HepG2 (cell line): Measurements from ENCODE around the gene FUBP3. TPM values are rescaled to one million over a fixed set of nuclear protein-coding genes. Genes with fewer than 3 reads are reported as not detected.

Experiments used
- ATAC-seq: fragments of 200-7000 bp; cut with Tn5 transposase; 3 replicates; pipeline ENCODE4 v1.9.1; 2020; ENCODE audit warnings: mild to moderate bottlenecking, moderate library complexity
- BruUV-seq: library from RNA; stranded (reverse); fragments of 400-500 nt; replicated peaks from 2 replicates; lab custom pipeline; 2021; lab: Mats Ljungman, UMichigan
- CTCF ChIA-PET: fragments of 300-600 bp; formaldehyde crosslinking; extraction: SDS; loops from one replicate; lab custom pipeline; 2021; ENCODE audit warnings: low total read pairs, inconsistent platforms, low intra/inter-chr PET ratio; lab: Yijun Ruan, JAX
- POLR2A ChIA-PET: fragments of 350-600 bp; sonication (Branson Sonifier 250); formaldehyde crosslinking; loops from one replicate; lab custom pipeline; 2020; ENCODE audit warnings: antibody characterized with exemption, inconsistent platforms; lab: Yijun Ruan, JAX
- DNase-seq: peaks from one replicate; pipeline ENCODE4 v3.0.0-alpha.2; 2015; ENCODE audit warnings: low spot score
- FAIRE-seq: peaks from 3 replicates; lab custom pipeline; 2011; peaks lifted over from hg19 to GRCh38; lab: Jason Lieb, UNC
- H2AFZ ChIP-seq: one replicate; pipeline ENCODE4 v1.6.1; 2011; ENCODE audit warnings: low read length, inconsistent platforms
- H3K27ac ChIP-seq: fragments of 300-600 bp; 3 replicates; pipeline ENCODE4 v1.8.0; 2011; ENCODE audit warnings: mixed run types, mild to moderate bottlenecking, mixed read lengths, low read length, inconsistent platforms; ENCODE audit not compliant: insufficient read depth; ENCODE audit errors: extremely low read length
- H3K27me3 ChIP-seq, 2 experiments: fragments of 200-600 bp in 1 of 2; 2 replicates in 1 of 2; 3 replicates in 1 of 2; pipeline versions ENCODE4 v1.6.0 to v1.8.0; 2011; ENCODE audit warnings: low read length in 2 of 2, mild to moderate bottlenecking in 2 of 2, moderate library complexity in 2 of 2, inconsistent platforms in 1 of 2; ENCODE audit not compliant: insufficient read depth in 2 of 2, control insufficient read depth in 1 of 2
- H3K36me3 ChIP-seq, 2 experiments: fragments of 200-600 bp in 1 of 2; replicated peaks in 1 of 2; 2 replicates in 1 of 2; 3 replicates in 1 of 2; pipeline versions ENCODE4 v1.5.1 to v1.8.0; 2011; ENCODE audit warnings: low read length in 2 of 2, inconsistent platforms in 1 of 2; ENCODE audit not compliant: insufficient read depth in 2 of 2, control insufficient read depth in 1 of 2
- H3K4me1 ChIP-seq: 2 replicates; pipeline ENCODE4 v1.5.1; 2012; ENCODE audit warnings: low read length, inconsistent platforms; ENCODE audit not compliant: insufficient read depth
- H3K4me2 ChIP-seq: 2 replicates; pipeline ENCODE4 v1.6.0; 2011; ENCODE audit warnings: low read depth, low read length, inconsistent platforms
- H3K4me3 ChIP-seq, 3 experiments: fragments of 200-600 bp in 1 of 3; sonication (generic), shearing (Covaris generic) in 1 of 3; replicated peaks in 1 of 3; 2 replicates each; pipeline ENCODE4 v1.5.1; 2011 to 2016; ENCODE audit warnings: low read length in 3 of 3, inconsistent platforms in 2 of 3, low read depth in 2 of 3, mild to moderate bottlenecking in 2 of 3, control low read depth in 1 of 3, mixed read lengths in 1 of 3; ENCODE audit not compliant: insufficient read depth in 1 of 3
- H3K79me2 ChIP-seq: one replicate; pipeline ENCODE4 v1.6.1; 2011; ENCODE audit warnings: low read length, inconsistent platforms; ENCODE audit not compliant: insufficient read depth
- H3K9ac ChIP-seq: 2 replicates; pipeline ENCODE4 v1.6.0; 2011; ENCODE audit warnings: mild to moderate bottlenecking, low read depth, low read length, inconsistent platforms; ENCODE audit not compliant: insufficient read depth
- H3K9me3 ChIP-seq: 2 replicates; pipeline ENCODE4 v1.5.1; 2012; ENCODE audit warnings: mild to moderate bottlenecking, low read length
- H4K20me1 ChIP-seq: 2 replicates; pipeline ENCODE4 v1.6.0; 2011; ENCODE audit warnings: inconsistent platforms, mild to moderate bottlenecking, low read length, moderate library complexity; ENCODE audit not compliant: insufficient read depth
- AGO2 ChIP-seq: fragments of 200-400 bp; formaldehyde crosslinking; optimal IDR thresholded peaks from 2 replicates; pipeline ENCODE3; 2017; ENCODE audit warnings: mild to moderate bottlenecking, low read depth, low read length, moderate library complexity
- AHR ChIP-seq: IDR thresholded peaks from 2 replicates; pipeline ENCODE4 v1.6.1; 2018; ENCODE audit warnings: missing genetic modification reagents, missing compliant biosample characterization
- JUN ChIP-seq: sonication (generic); formaldehyde crosslinking; IDR thresholded peaks from 2 replicates; pipeline ENCODE4 v1.4.0; 2020; ENCODE audit warnings: mild to moderate bottlenecking, missing genetic modification reagents
- KAT8 ChIP-seq: IDR thresholded peaks from 2 replicates; pipeline ENCODE4 v1.6.1; 2016; ENCODE audit warnings: missing genetic modification reagents, missing compliant biosample characterization
- SUZ12 ChIP-seq: fragments of 150-350 bp; IDR thresholded peaks from 2 replicates; pipeline ENCODE4 v1.6.1; 2014; ENCODE audit warnings: low read depth, low read length
- TOE1 ChIP-seq: sonication (generic); formaldehyde crosslinking; IDR thresholded peaks from 2 replicates; pipeline ENCODE4 v1.4.0; 2020; ENCODE audit warnings: mild to moderate bottlenecking, missing genetic modification reagents
- YY1 ChIP-seq: IDR thresholded peaks from 2 replicates; pipeline ENCODE4 v1.6.1; 2011; ENCODE audit warnings: low read length, low read depth, moderate library complexity, mild to moderate bottlenecking; ENCODE audit not compliant: insufficient read depth, insufficient replicate concordance
- ZFP36 ChIP-seq: fragments of 150-350 bp; IDR thresholded peaks from 2 replicates; pipeline ENCODE4 v1.6.1; 2018; ENCODE audit warnings: borderline replicate concordance, low read length, low read depth; ENCODE audit not compliant: partially characterized antibody
- ZFX ChIP-seq: sonication (generic); formaldehyde crosslinking; IDR thresholded peaks from 2 replicates; pipeline ENCODE4 v1.4.0; 2020; ENCODE audit warnings: mild to moderate bottlenecking, low read depth, missing genetic modification reagents, moderate library complexity
- ZNF7 ChIP-seq: IDR thresholded peaks from 2 replicates; pipeline ENCODE4 v1.6.1; 2016; ENCODE audit warnings: missing biosample characterization, missing genetic modification reagents
- WGBS: methylation state at CpG from one replicate; pipeline ENCODE4 v1.1.6; 2017; ENCODE audit warnings: low lambda C conversion rate; 5-methylcytosine and 5-hydroxymethylcytosine counted together
- in situ Hi-C: cut with HindIII; loops from 2 replicates; pipeline ENCODE4 v1.10.0; 2017; ENCODE audit warnings: low pct_unique_long_range_greater_than_20kb; ENCODE audit not compliant: extremely low pct_ligation_motif_present
- intact Hi-C: fragments of 100-400 bp; cut with micrococcal nuclease; formaldehyde crosslinking; loops from one replicate; pipeline ENCODE4 v1.10.0; 2022; ENCODE audit not compliant: unreplicated experiment
- polyA plus RNA-seq, 8 experiments: library from polyadenylated mRNA; depleted of rRNA in 3 of 8; stranded (reverse) in 7 of 8; unstranded in 1 of 8; fragments of >200 nt; fragmentation: Illumina TruSeq in 4 of 8; extraction: Trizol in 4 of 8; gene quantifications; 2 replicates each; pipeline versions ENCODE4 v1.2.1 to v1.2.3, GENCODE V29; 2011 to 2016; ENCODE audit warnings: low read depth in 4 of 8, missing spikeins in 1 of 8, mixed read lengths in 1 of 8; ENCODE audit not compliant: insufficient read depth in 1 of 8
- total RNA-seq, 5 experiments: library from RNA; depleted of rRNA; stranded (reverse); fragments of >200 nt; fragmentation: Illumina TruSeq; extraction: Trizol; gene quantifications; 2 replicates each; pipeline ENCODE4 v1.2.3, GENCODE V29; 2016; ENCODE audit warnings: low read depth in 1 of 5

The FUBP3 gene
- total and polyA plus RNA-seq, 2 of the 13 experiments (the other 11 are each of a cell fraction or from before 2014, with no cell fraction given), result 28.7 to 40.0 TPM

- H2AFZ ChIP-seq, result no peak overlapping the region
- H4K20me1 ChIP-seq, result peaks cover 2% of the 10 kb centered on the region; the same call in 1 of the 2 replicates
- H3K27ac ChIP-seq, result no peak overlapping the region
- H3K4me3 ChIP-seq, result no peak overlapping the region
- H3K79me2 ChIP-seq, result no peaks in the 10 kb centered on the region
- no peaks in the 10 kb centered on the region for H3K9me3 ChIP-seq
- no peak for ATAC-seq
- 100% methylated on average over 7 of the region's 7 CpGs for WGBS
- no peak for FAIRE-seq
- no peak overlapping the region for H3K9ac ChIP-seq
- no TSS peak for BruUV-seq
- no peak overlapping the region for H3K4me2 ChIP-seq
- in situ Hi-C loops (no loop called here), intact Hi-C loops (no loop called here)
- no peaks in the 10 kb centered on the region for H3K4me1 ChIP-seq
- no peaks in the 10 kb centered on the region for H3K27me3 ChIP-seq
- ChIA-PET POLR2A (no interaction called here), CTCF (no interaction called here)
- TF ChIP-seq SUZ12 (no peak), ZFP36 (no peak), ZFX (CRISPR knock-in tag) (no peak), TOE1 (CRISPR knock-in tag) (no peak), ZNF7 (CRISPR knock-in tag) (no peak), YY1 (no peak), KAT8 (CRISPR knock-in tag) (no peak), AHR (CRISPR knock-in tag) (no peak), AGO2 (no peak), JUN (no peak)
- DNase-seq, result no peak
- H3K36me3 ChIP-seq, result peaks cover 44 to 73% of the 10 kb centered on the region in 2 experiments; a peak in 4 of 5 replicates
Measured at GRCh38 chr9:130632841-130633240, 53.5 kb downstream of the FUBP3 start.
